ENCODE results near the gene ZNF560.

ZNF560 gene

GRCh38 chr19:9435279-9436268 lies 62.8 kb downstream of the ZNF560 start, which contains the start of gene ZNF266:
ZNF266 (minus strand) TSS chr19:9435573; CDS start chr19:9420089, 15,484 bp downstream.
- no peak for FAIRE-seq

- FAIRE-seq: no peak
These were observed 66.9 kb downstream of the ZNF560 start for GRCh38 chr19:9431475-9431874.

- FAIRE-seq: no peak
These were observed 68.0 kb downstream of the ZNF560 start for GRCh38 chr19:9430444-9430843.

- no peak for FAIRE-seq
These were observed 70.5 kb downstream of the ZNF560 start for GRCh38 chr19:9427941-9428340.
